Neuronal stem cell (in vitro differentiated cells): ENCODE measurements around the gene RPS15.

Experiments
- DNase-seq: peaks from one replicate; pipeline ENCODE4 v3.0.0-alpha.2; 2013; ENCODE audit warnings: low spot score
- H2AFZ ChIP-seq: one replicate; pipeline ENCODE4 v1.6.1; 2013; ENCODE audit warnings: mild to moderate bottlenecking, low read length, inconsistent platforms
- H2AK5ac ChIP-seq: 2 replicates; pipeline ENCODE4 v1.6.1; 2013; ENCODE audit warnings: low read depth, mild to moderate bottlenecking, inconsistent platforms, low read length, moderate library complexity, mixed read lengths
- H2BK120ac ChIP-seq: 2 replicates; pipeline ENCODE4 v1.6.1; 2013; ENCODE audit warnings: low read depth, mild to moderate bottlenecking, inconsistent platforms, low read length, moderate library complexity, mixed read lengths
- H2BK12ac ChIP-seq: one replicate; pipeline ENCODE4 v1.6.1; 2013; ENCODE audit warnings: low read length, inconsistent platforms
- H2BK15ac ChIP-seq: 2 replicates; pipeline ENCODE4 v1.6.1; 2013; ENCODE audit warnings: mild to moderate bottlenecking, low read length, inconsistent platforms, mixed read lengths
- H2BK5ac ChIP-seq: one replicate; pipeline ENCODE4 v1.6.1; 2013; ENCODE audit warnings: inconsistent platforms, mild to moderate bottlenecking, low read length, moderate library complexity
- H3K14ac ChIP-seq: one replicate; pipeline ENCODE4 v1.6.1; 2013; ENCODE audit warnings: low read length, inconsistent platforms
- H3K18ac ChIP-seq: 2 replicates; pipeline ENCODE4 v1.6.1; 2013; ENCODE audit warnings: low read length, inconsistent platforms
- H3K23ac ChIP-seq: 2 replicates; pipeline ENCODE4 v1.6.1; 2013; ENCODE audit warnings: low read depth, mild to moderate bottlenecking, mixed read lengths, low read length, inconsistent platforms; ENCODE audit not compliant: poor library complexity
- H3K27ac ChIP-seq: replicated peaks from 3 replicates; pipeline ENCODE4 v1.5.1; 2013; ENCODE audit warnings: low read length, inconsistent platforms
- H3K27me3 ChIP-seq, 3 experiments: 2 replicates each; pipeline ENCODE4 v1.6.1; 2013; ENCODE audit warnings: low read length in 3 of 3, mild to moderate bottlenecking in 2 of 3, inconsistent platforms in 1 of 3, low read depth in 1 of 3, mixed read lengths in 1 of 3, moderate library complexity in 1 of 3; ENCODE audit not compliant: control insufficient read depth in 3 of 3, insufficient read depth in 3 of 3
- H3K36me3 ChIP-seq, 2 donors: replicated peaks in 1 of 2; 2 replicates each; pipeline ENCODE4 v1.6.1; 2013; ENCODE audit warnings: low read length in 2 of 2; ENCODE audit not compliant: control insufficient read depth in 2 of 2, insufficient read depth in 2 of 2
- H3K4ac ChIP-seq: 2 replicates; pipeline ENCODE4 v1.6.1; 2013; ENCODE audit warnings: inconsistent platforms, mild to moderate bottlenecking, low read length, moderate library complexity
- H3K4me1 ChIP-seq, 2 donors: 1 replicate in 1 of 2; 2 replicates in 1 of 2; pipeline ENCODE4 v1.6.1; 2013; ENCODE audit warnings: low read length in 2 of 2, low read depth in 1 of 2; ENCODE audit not compliant: control insufficient read depth in 2 of 2, insufficient read depth in 1 of 2
- H3K4me2 ChIP-seq: one replicate; pipeline ENCODE4 v1.6.1; 2013; ENCODE audit warnings: mild to moderate bottlenecking, low read length, inconsistent platforms; ENCODE audit not compliant: insufficient read depth, poor library complexity, severe bottlenecking
- H3K4me3 ChIP-seq, 2 donors: 2 replicates each; pipeline ENCODE4 v1.5.1; 2013; ENCODE audit warnings: low read length in 2 of 2, mild to moderate bottlenecking in 2 of 2, inconsistent platforms in 1 of 2, moderate library complexity in 1 of 2
- H3K79me1 ChIP-seq: one replicate; pipeline ENCODE4 v1.6.1; 2013; ENCODE audit warnings: low read depth, mild to moderate bottlenecking, inconsistent platforms, low read length, moderate library complexity
- H3K9ac ChIP-seq: one replicate; pipeline ENCODE4 v1.6.1; 2013; ENCODE audit warnings: mild to moderate bottlenecking, low read depth, low read length, inconsistent platforms; ENCODE audit not compliant: poor library complexity
- H3K9me3 ChIP-seq, 2 donors: replicated peaks in 1 of 2; 2 replicates each; pipeline versions ENCODE3 to v1.6.1; 2013; ENCODE audit warnings: low read length in 2 of 2, mild to moderate bottlenecking in 2 of 2, inconsistent platforms in 1 of 2, low read depth in 1 of 2, mixed read lengths in 1 of 2, moderate library complexity in 1 of 2; ENCODE audit not compliant: control insufficient read depth in 2 of 2, insufficient read depth in 1 of 2
- H4K8ac ChIP-seq: one replicate; pipeline ENCODE4 v1.6.1; 2013; ENCODE audit warnings: low read depth, mild to moderate bottlenecking, inconsistent platforms, low read length, moderate library complexity
- H4K91ac ChIP-seq: one replicate; pipeline ENCODE4 v1.6.1; 2013; ENCODE audit warnings: low read length, low read depth, mild to moderate bottlenecking, inconsistent platforms; ENCODE audit not compliant: poor library complexity
- WGBS, 2 donors: extraction: QIAGEN DNeasy Blood & Tissue Kit; methylation state at CpG; one replicate each; pipeline ENCODE4 v1.1.7; 2013; ENCODE audit warnings: missing lambda C conversion rate in 2 of 2, mixed read lengths in 1 of 2; ENCODE audit not compliant: insufficient read length in 2 of 2, insufficient replicate concordance in 1 of 2; ENCODE audit errors: extremely low coverage in 2 of 2; 5-methylcytosine and 5-hydroxymethylcytosine counted together

Gene RPS15

GRCh38 chr19:1445932-1446712, 7.9 kb downstream of the RPS15 start:
- WGBS, 2 donors, result no CpG with 5 or more reads among the region's 99 CpGs
- Histone ChIP-seq H3K18ac (peak overlapping the region; percentile 95), H2BK15ac (peak overlapping the region; percentile 69), H3K4ac (no peak overlapping the region), H3K14ac (no peak overlapping the region), H2AFZ (peak overlapping the region; percentile 98), H3K79me1 (peaks cover under 1% of the 10 kb centered on the region), H2BK12ac (no peak overlapping the region), H3K27me3 (peaks cover 0 to 14% (median 0%) of the 10 kb centered on the region in 3 experiments), H2AK5ac (peak overlapping the region; percentile 1), H3K9me3 (no peaks in the 10 kb centered on the region), H3K9ac (peak overlapping the region; percentile 86), H3K4me3 (peak overlapping the region; percentile 60 to 81), H3K27ac (no peak overlapping the region), H3K4me1 (peaks cover 23 to 30% of the 10 kb centered on the region in 2 donors), H4K8ac (no peak overlapping the region), H3K23ac (peak overlapping the region; percentile 11), H3K4me2 (peak overlapping the region; percentile 95), H2BK120ac (no peak overlapping the region), H2BK5ac (no peak overlapping the region), H3K36me3 (peaks cover 16 to 22% of the 10 kb centered on the region in 2 donors), H4K91ac (no peak overlapping the region)
- DNase-seq, result peak; percentile 78

DNA sequence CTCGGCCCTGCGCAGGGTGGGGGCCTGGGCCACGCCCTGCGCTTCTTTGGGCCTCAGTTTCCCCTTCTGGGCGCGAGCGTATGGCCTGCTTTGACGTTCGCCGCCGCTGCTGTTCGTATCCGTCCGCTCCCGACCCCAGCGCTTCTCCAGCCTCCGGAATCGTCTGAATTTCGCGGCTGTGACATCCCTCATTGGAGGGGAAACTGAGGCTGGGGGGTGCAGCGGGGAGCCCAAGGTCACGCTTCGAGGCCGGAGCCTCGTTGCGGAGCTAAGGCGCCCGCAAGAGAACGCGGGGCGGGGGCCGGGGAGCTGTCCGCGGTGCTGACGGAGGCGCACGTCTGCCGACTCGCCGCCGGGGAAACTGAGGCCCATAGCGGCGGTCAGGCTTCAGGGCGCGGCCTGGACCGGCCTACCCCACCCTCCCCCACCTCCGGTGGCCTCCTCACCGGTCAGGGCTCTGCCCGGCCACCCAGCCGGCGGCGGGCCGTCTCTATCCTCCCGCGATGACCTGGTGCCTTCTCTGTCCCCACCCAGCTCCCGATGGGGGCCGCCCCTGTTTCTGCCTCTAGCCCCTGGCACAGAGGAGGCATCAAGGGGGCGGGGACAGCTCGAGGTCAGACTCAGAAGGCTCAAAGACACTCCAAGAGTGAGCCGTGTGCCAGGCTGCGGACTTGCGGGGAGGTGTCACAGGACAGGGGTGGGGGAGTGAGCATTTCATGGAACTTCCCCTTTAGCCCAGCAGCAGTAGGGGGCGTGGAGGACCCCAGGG, 8.7 kb downstream of the RPS15 start:
- no peak for DNase-seq
- Histone ChIP-seq H4K8ac (no peak overlapping the region), H2AFZ (peak overlapping the region; percentile 98), H3K4me1 (peaks cover 28 to 37% of the 10 kb centered on the region in 2 donors), H3K4ac (no peak overlapping the region), H3K27me3 (peaks cover 0 to 14% (median 0%) of the 10 kb centered on the region in 3 experiments), H3K14ac (no peak overlapping the region), H3K4me2 (peak overlapping the region; percentile 95), H2BK12ac (no peak overlapping the region), H3K79me1 (no peaks in the 10 kb centered on the region), H3K4me3 (peak overlapping the region; percentile 60 to 81), H3K9me3 (no peaks in the 10 kb centered on the region), H3K9ac (no peak overlapping the region), H4K91ac (no peak overlapping the region), H3K27ac (no peak overlapping the region), H2BK120ac (no peak overlapping the region), H3K23ac (peak overlapping the region; percentile 11), H2BK15ac (no peak overlapping the region), H2BK5ac (no peak overlapping the region), H2AK5ac (no peak overlapping the region), H3K36me3 (peaks cover 8 to 14% of the 10 kb centered on the region in 2 donors), H3K18ac (peak overlapping the region; percentile 17)
- no CpG with 5 or more reads among the region's 63 CpGs for WGBS, 2 donors

- Histone ChIP-seq H3K36me3 (peaks cover 3 to 10% of the 10 kb centered on the region in 2 donors), H3K18ac (no peak overlapping the region), H3K9ac (no peak overlapping the region), H2BK120ac (no peak overlapping the region), H3K4me2 (no peak overlapping the region), H3K14ac (no peak overlapping the region), H3K79me1 (peaks cover 2% of the 10 kb centered on the region), H3K4me3 (peak overlapping the region in 1 of 2 donors; percentile 60), H2BK15ac (no peak overlapping the region), H2BK12ac (no peak overlapping the region), H4K91ac (no peak overlapping the region), H3K27ac (no peak overlapping the region), H3K27me3 (peaks cover 0 to 14% (median 0%) of the 10 kb centered on the region in 3 experiments), H3K9me3 (no peaks in the 10 kb centered on the region), H2AK5ac (no peak overlapping the region), H2BK5ac (no peak overlapping the region), H3K4ac (no peak overlapping the region), H4K8ac (no peak overlapping the region), H2AFZ (no peak overlapping the region), H3K4me1 (peaks cover 33 to 42% of the 10 kb centered on the region in 2 donors), H3K23ac (no peak overlapping the region)
- DNase-seq, result no peak
- no CpG with 5 or more reads among the region's 4 CpGs for WGBS, 2 donors
Observed at GRCh38 chr19:1447504-1447903, 9.3 kb downstream of the RPS15 start.

- H2BK5ac ChIP-seq, result no peak overlapping the region
- no peak overlapping the region for H3K4ac ChIP-seq
Observed at GRCh38 chr19:1447944-1448343, 9.7 kb downstream of the RPS15 start.

More at GRCh38 chr19:1447944-1448343, 9.7 kb downstream of the RPS15 start:
- Histone ChIP-seq H3K4me1 (peaks cover 37 to 46% of the 10 kb centered on the region in 2 donors), H3K9me3 (no peaks in the 10 kb centered on the region), H3K27ac (no peak overlapping the region), H4K91ac (no peak overlapping the region), H2BK15ac (no peak overlapping the region), H3K4me3 (no peak overlapping the region), H4K8ac (no peak overlapping the region), H3K79me1 (peaks cover 6% of the 10 kb centered on the region), H3K18ac (no peak overlapping the region), H3K14ac (no peak overlapping the region), H2BK120ac (no peak overlapping the region), H2AK5ac (peak overlapping the region; percentile 61), H2BK12ac (no peak overlapping the region), H3K4me2 (no peak overlapping the region), H3K23ac (no peak overlapping the region), H3K27me3 (peaks cover 0 to 14% (median 0%) of the 10 kb centered on the region in 3 experiments), H2AFZ (no peak overlapping the region), H3K36me3 (peaks cover 0 to 10% of the 10 kb centered on the region in 2 donors), H3K9ac (no peak overlapping the region)
- WGBS, 2 donors, result no CpG with 5 or more reads among the region's 9 CpGs
- no peak for DNase-seq
